ENCODE results near the gene ZCCHC10. TPM values are rescaled to one million over a fixed set of nuclear protein-coding genes. Genes with fewer than 3 reads are reported as not detected.

The ZCCHC10 gene
- total and polyA plus RNA-seq, 12 donors: 12.2 to 29.9 (median 19.4) TPM

DNA sequence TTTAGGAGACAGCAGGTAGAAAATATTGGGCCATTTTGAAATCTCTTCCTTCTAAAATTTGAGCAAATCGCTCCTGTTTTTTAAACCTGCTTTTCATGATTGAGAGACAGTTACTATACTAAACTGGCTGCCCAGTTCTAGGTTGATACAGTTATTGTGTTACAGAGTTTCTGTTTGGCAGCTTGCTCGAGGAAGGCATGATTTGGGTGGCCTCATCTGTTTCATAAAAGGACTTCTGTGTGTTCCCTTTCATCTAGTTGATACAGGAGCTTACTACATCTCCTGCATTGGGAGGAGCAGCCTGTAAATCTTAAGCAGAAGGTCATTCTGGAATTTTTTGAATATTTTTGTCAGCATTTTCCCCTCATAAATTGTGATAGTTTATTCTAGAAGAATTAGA, 39.7 kb upstream of the ZCCHC10 start:
- WGBS, 2 donors: 82 to 84% methylated on average over 2 of the region's 2 CpGs
- ATAC-seq (no peak), DNase-seq (no peak)

GRCh38 chr5:133065471-133065870, 39.1 kb upstream of the ZCCHC10 start:
- ATAC-seq: no peak
- DNase-seq: no peak
- Histone ChIP-seq H3K27ac (no peak overlapping the region), H3K9me3 (no peaks in the 10 kb centered on the region), H3K36me3 (peaks cover 0 to 60% (median 18%) of the 10 kb centered on the region in 9 donors), H3K4me3 (no peak overlapping the region), H3K4me1 (peaks cover 0 to 34% (median 15%) of the 10 kb centered on the region in 9 donors), H3K27me3 (no peaks in the 10 kb centered on the region)
- intact Hi-C loops (cut with DNase I): no loop called here
- 87 to 88% methylated on average over 1 of the region's 1 CpG for WGBS, 2 donors
- TF ChIP-seq, protein P1, sequence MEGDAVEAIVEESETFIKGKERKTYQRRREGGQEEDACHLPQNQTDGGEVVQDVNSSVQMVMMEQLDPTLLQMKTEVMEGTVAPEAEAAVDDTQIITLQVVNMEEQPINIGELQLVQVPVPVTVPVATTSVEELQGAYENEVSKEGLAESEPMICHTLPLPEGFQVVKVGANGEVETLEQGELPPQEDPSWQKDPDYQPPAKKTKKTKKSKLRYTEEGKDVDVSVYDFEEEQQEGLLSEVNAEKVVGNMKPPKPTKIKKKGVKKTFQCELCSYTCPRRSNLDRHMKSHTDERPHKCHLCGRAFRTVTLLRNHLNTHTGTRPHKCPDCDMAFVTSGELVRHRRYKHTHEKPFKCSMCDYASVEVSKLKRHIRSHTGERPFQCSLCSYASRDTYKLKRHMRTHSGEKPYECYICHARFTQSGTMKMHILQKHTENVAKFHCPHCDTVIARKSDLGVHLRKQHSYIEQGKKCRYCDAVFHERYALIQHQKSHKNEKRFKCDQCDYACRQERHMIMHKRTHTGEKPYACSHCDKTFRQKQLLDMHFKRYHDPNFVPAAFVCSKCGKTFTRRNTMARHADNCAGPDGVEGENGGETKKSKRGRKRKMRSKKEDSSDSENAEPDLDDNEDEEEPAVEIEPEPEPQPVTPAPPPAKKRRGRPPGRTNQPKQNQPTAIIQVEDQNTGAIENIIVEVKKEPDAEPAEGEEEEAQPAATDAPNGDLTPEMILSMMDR (IDR thresholded peaks at IDR 0.05): no peak

More for the DNA sequence above, 39.7 kb upstream of the ZCCHC10 start:
- Histone ChIP-seq H3K36me3 (peaks cover 0 to 65% (median 18%) of the 10 kb centered on the region in 9 donors), H3K4me3 (no peak overlapping the region), H3K9me3 (no peaks in the 10 kb centered on the region), H3K4me1 (peaks cover 0 to 34% (median 15%) of the 10 kb centered on the region in 9 donors), H3K27ac (no peak overlapping the region), H3K27me3 (no peaks in the 10 kb centered on the region)
- intact Hi-C loops (cut with DNase I): no loop called here
- TF ChIP-seq, protein P1 (IDR thresholded peaks at IDR 0.05): no peak

DNA sequence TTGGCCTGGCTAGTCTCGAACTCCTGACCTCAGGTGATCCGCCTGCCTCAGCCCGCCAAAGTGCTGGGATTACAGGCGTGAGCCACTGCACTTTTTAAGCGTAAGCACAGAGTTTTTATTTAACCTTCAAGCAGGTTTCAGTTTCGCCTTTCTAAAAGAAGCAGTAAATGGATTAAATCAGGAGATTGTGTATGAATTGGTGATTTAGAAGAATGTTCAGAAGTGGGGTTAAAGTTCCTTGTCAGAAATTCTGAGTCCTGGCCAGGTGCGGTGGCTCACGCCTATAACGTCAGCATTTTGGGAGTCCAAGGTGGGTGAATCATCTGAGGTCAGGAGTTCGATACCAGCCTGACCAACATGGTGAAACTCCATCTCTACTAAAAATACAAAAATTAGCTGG, 37.6 kb upstream of the ZCCHC10 start:
- H3K4me1 ChIP-seq: peaks cover 0 to 34% (median 18%) of the 10 kb centered on the region in 9 donors
- H3K9me3 ChIP-seq: no peaks in the 10 kb centered on the region
- H3K27me3 ChIP-seq: no peaks in the 10 kb centered on the region
- no peak overlapping the region for H3K27ac ChIP-seq
- intact Hi-C loops (cut with DNase I): no loop called here
- H3K4me3 ChIP-seq: no peak overlapping the region
- TF ChIP-seq, protein P1 (IDR thresholded peaks at IDR 0.05): no peak
- DNase-seq (no peak), ATAC-seq (no peak)
- H3K36me3 ChIP-seq: peaks cover 0 to 44% (median 12%) of the 10 kb centered on the region in 9 donors
- 87 to 88% methylated on average over 10 of the region's 10 CpGs for WGBS, 2 donors

GRCh38 chr5:133062276-133062675, 35.9 kb upstream of the ZCCHC10 start:
- Histone ChIP-seq H3K4me3 (no peak overlapping the region), H3K4me1 (peaks cover 0 to 48% (median 30%) of the 10 kb centered on the region in 9 donors), H3K27me3 (no peaks in the 10 kb centered on the region), H3K36me3 (peaks cover 0 to 28% (median under 1%) of the 10 kb centered on the region in 9 donors), H3K27ac (no peak overlapping the region), H3K9me3 (no peaks in the 10 kb centered on the region)
- WGBS, 2 donors: 90 to 93% methylated on average over 1 of the region's 1 CpG
- TF ChIP-seq, protein P1 (IDR thresholded peaks at IDR 0.05): no peak
- intact Hi-C loops (cut with DNase I): no loop called here
- DNase-seq (no peak), ATAC-seq (no peak)
